Ascending aorta (tissue), 2 donors: Measurements from ENCODE around the gene PDPK1. TPM values are rescaled to one million over a fixed set of nuclear protein-coding genes. Genes with fewer than 3 reads are reported as not detected.

Source experiments
- DNase-seq, 2 donors: peaks; one replicate each; pipeline ENCODE4 v3.0.0-alpha.2; 2019; ENCODE audit warnings: low spot score in 2 of 2
- H3K27ac ChIP-seq, 2 donors: fragments of 200-600 bp; sonication (generic); one replicate each; pipeline ENCODE4 v1.5.1; 2016 to 2017; ENCODE audit warnings: mild to moderate bottlenecking in 1 of 2
- H3K27me3 ChIP-seq: fragments of 200-600 bp; sonication (generic); one replicate; pipeline ENCODE4 v1.5.1; 2017
- H3K36me3 ChIP-seq, 2 donors: fragments of 200-600 bp; sonication (generic); one replicate each; pipeline ENCODE4 v1.5.1; 2016
- H3K4me1 ChIP-seq, 2 donors: fragments of 200-600 bp; sonication (generic); one replicate each; pipeline ENCODE4 v1.5.1; 2016 to 2017; ENCODE audit warnings: mild to moderate bottlenecking in 1 of 2
- H3K4me3 ChIP-seq, 2 donors: fragments of 200-600 bp; sonication (generic); one replicate each; pipeline ENCODE4 v1.5.1; 2016 to 2017; ENCODE audit warnings: mild to moderate bottlenecking in 1 of 2
- H3K9me3 ChIP-seq, 2 donors: fragments of 200-600 bp; sonication (generic); one replicate each; pipeline ENCODE4 v1.5.1; 2016
- CTCF ChIP-seq, 3 experiments: fragments of 200-600 bp in 2 of 3; fragments of 450-650 bp in 1 of 3; sonication (generic) in 2 of 3; IDR thresholded peaks; one replicate each; pipeline ENCODE4 v1.5.1; 2016 to 2019; ENCODE audit warnings: antibody characterized with exemption in 3 of 3, mild to moderate bottlenecking in 1 of 3, moderate library complexity in 1 of 3
- intact Hi-C: fragments of 100-400 bp; cut with DNase I; formaldehyde crosslinking; loops from one replicate; pipeline ENCODE4 v1.15.1; 2023
- total RNA-seq: library from RNA; depleted of rRNA; stranded (reverse); fragments of >200 nt; gene quantifications from one replicate; pipeline ENCODE4 v1.1.0, GENCODE V29; 2016

The PDPK1 gene
- total RNA-seq, 1 donor from 2014 or later: 23.2 TPM

GRCh38 chr16:2494616-2495015 is 43.2 kb upstream of the PDPK1 start:
- intact Hi-C loops: no loop called here
- no peak for DNase-seq
- Histone ChIP-seq H3K36me3 (no peaks in the 10 kb centered on the region), H3K9me3 (no peaks in the 10 kb centered on the region), H3K4me1 (peaks cover 12 to 23% of the 10 kb centered on the region in 2 donors), H3K27me3 (no peaks in the 10 kb centered on the region), H3K4me3 (no peak overlapping the region), H3K27ac (no peak overlapping the region)
- TF ChIP-seq CTCF (IDR thresholded peaks at IDR 0.05): no peak

GRCh38 chr16:2495041-2495440 is 42.8 kb upstream of the PDPK1 start:
- intact Hi-C loops: no loop called here
- no peaks in the 10 kb centered on the region for H3K9me3 ChIP-seq
- H3K4me3 ChIP-seq: no peak overlapping the region
- no peaks in the 10 kb centered on the region for H3K27me3 ChIP-seq
- H3K36me3 ChIP-seq: no peaks in the 10 kb centered on the region
- no peak for TF ChIP-seq CTCF (IDR thresholded peaks at IDR 0.05)
- peaks cover 12 to 23% of the 10 kb centered on the region in 2 donors for H3K4me1 ChIP-seq
- H3K27ac ChIP-seq: no peak overlapping the region
- DNase-seq: no peak

GRCh38 chr16:2496223-2497115 is 41.4 kb upstream of the PDPK1 start:
- intact Hi-C loops: no loop called here
- Histone ChIP-seq H3K27ac (peak overlapping the region; percentile 20 to 51), H3K36me3 (no peaks in the 10 kb centered on the region), H3K27me3 (no peaks in the 10 kb centered on the region), H3K9me3 (no peaks in the 10 kb centered on the region), H3K4me3 (no peak overlapping the region), H3K4me1 (peaks cover 12 to 25% of the 10 kb centered on the region in 2 donors)
- no peak for TF ChIP-seq CTCF (IDR thresholded peaks at IDR 0.05)
- no peak for DNase-seq

GRCh38 chr16:2497116-2497630 is 40.6 kb upstream of the PDPK1 start:
- H3K4me1 ChIP-seq: peaks cover 12 to 30% of the 10 kb centered on the region in 2 donors
- H3K27me3 ChIP-seq: no peaks in the 10 kb centered on the region
- no peaks in the 10 kb centered on the region for H3K36me3 ChIP-seq
- no peak overlapping the region for H3K4me3 ChIP-seq
- DNase-seq: no peak
- intact Hi-C loops: no loop called here
- no peaks in the 10 kb centered on the region for H3K9me3 ChIP-seq
- no peak for TF ChIP-seq CTCF (IDR thresholded peaks at IDR 0.05)
- peak overlapping the region; percentile 20 to 51 for H3K27ac ChIP-seq

- no peak for DNase-seq
- intact Hi-C loops: no loop called here
- peak overlapping the region; percentile 20 to 51 for H3K27ac ChIP-seq
- H3K4me1 ChIP-seq: peaks cover 12 to 30% of the 10 kb centered on the region in 2 donors
- no peaks in the 10 kb centered on the region for H3K27me3 ChIP-seq
- H3K36me3 ChIP-seq: no peaks in the 10 kb centered on the region
- TF ChIP-seq CTCF (IDR thresholded peaks at IDR 0.05): no peak
- H3K9me3 ChIP-seq: no peaks in the 10 kb centered on the region
- no peak overlapping the region for H3K4me3 ChIP-seq
These were observed 39.9 kb upstream of the PDPK1 start for GRCh38 chr16:2497695-2498484.
